HEK293T (cell line): Measurements from ENCODE around the gene ADIG.

Source experiments
- CTCF ChIA-PET: fragments of 350-600 bp; formaldehyde crosslinking; extraction: SDS; loops from one replicate; lab custom pipeline; 2021; ENCODE audit warnings: antibody characterized with exemption, inconsistent platforms; lab: Yijun Ruan, JAX
- POLR2A ChIA-PET: fragments of 350-600 bp; formaldehyde crosslinking; extraction: SDS; loops from one replicate; lab custom pipeline; 2020; ENCODE audit warnings: antibody characterized with exemption, inconsistent platforms; lab: Yijun Ruan, JAX
- DNase-seq: peaks from one replicate; pipeline ENCODE4 v3.0.0; 2012; ENCODE audit warnings: mixed read lengths; ENCODE audit errors: extremely low spot score
- ARNT ChIP-seq: fragments of 450-650 bp; IDR thresholded peaks from 2 replicates; pipeline ENCODE4 v1.6.1; 2017; ENCODE audit warnings: mild to moderate bottlenecking
- BHLHE40 ChIP-seq: fragments of 450-650 bp; IDR thresholded peaks from 2 replicates; pipeline ENCODE4 v1.6.1; 2016; ENCODE audit warnings: mild to moderate bottlenecking, moderate library complexity, borderline replicate concordance
- CTBP1 ChIP-seq: fragments of 450-650 bp; IDR thresholded peaks from 2 replicates; pipeline ENCODE4 v1.6.1; 2016; ENCODE audit warnings: borderline replicate concordance
- ELF4 ChIP-seq: fragments of 450-650 bp; IDR thresholded peaks from 2 replicates; pipeline ENCODE4 v1.6.1; 2017; ENCODE audit warnings: antibody characterized with exemption
- FOXA1 ChIP-seq: fragments of 450-650 bp; IDR thresholded peaks from 2 replicates; pipeline ENCODE4 v1.6.1; 2016; ENCODE audit warnings: mild to moderate bottlenecking
- FOXK2 ChIP-seq: fragments of 450-650 bp; IDR thresholded peaks from 2 replicates; pipeline ENCODE4 v1.6.1; 2016; ENCODE audit warnings: mild to moderate bottlenecking
- FOXM1 ChIP-seq: fragments of 450-650 bp; IDR thresholded peaks from 2 replicates; pipeline ENCODE4 v1.6.1; 2017; ENCODE audit warnings: mild to moderate bottlenecking, borderline replicate concordance
- HDGF ChIP-seq: fragments of 450-650 bp; IDR thresholded peaks from 2 replicates; pipeline ENCODE4 v1.6.1; 2017; ENCODE audit warnings: antibody characterized with exemption, borderline replicate concordance
- L3MBTL2 ChIP-seq: fragments of 450-650 bp; conservative IDR thresholded peaks from 2 replicates; pipeline ENCODE4 v1.6.1; 2016; ENCODE audit warnings: mild to moderate bottlenecking
- LEF1 ChIP-seq: fragments of 450-650 bp; IDR thresholded peaks from 2 replicates; pipeline ENCODE4 v1.6.1; 2017; ENCODE audit warnings: mild to moderate bottlenecking, borderline replicate concordance
- NFRKB ChIP-seq: fragments of 450-650 bp; IDR thresholded peaks from 2 replicates; pipeline ENCODE4 v1.6.1; 2016; ENCODE audit warnings: mild to moderate bottlenecking, moderate library complexity
- PKNOX1 ChIP-seq: fragments of 450-650 bp; IDR thresholded peaks from 2 replicates; pipeline ENCODE4 v1.6.1; 2016
- SP1 ChIP-seq: fragments of 450-650 bp; IDR thresholded peaks from 2 replicates; pipeline ENCODE4 v1.6.1; 2017
- SUZ12 ChIP-seq: fragments of 450-650 bp; IDR thresholded peaks from 2 replicates; pipeline ENCODE4 v1.6.1; 2016; ENCODE audit warnings: mild to moderate bottlenecking
- TARDBP ChIP-seq: fragments of 450-650 bp; IDR thresholded peaks from 2 replicates; pipeline ENCODE4 v1.6.1; 2016
- ZNF384 ChIP-seq: fragments of 450-650 bp; IDR thresholded peaks from 2 replicates; pipeline ENCODE4 v1.6.1; 2016

Gene ADIG

GRCh38 chr20:38555395-38555794 lies 25.6 kb upstream of the ADIG start:
- POLR2A ChIA-PET, result no interaction called here
- CTCF ChIA-PET, result interaction anchor here (0.6 kb wide), 1 partner anchor 109 kb away, joined by 3 read pairs; no protein-coding TSS in a partner anchor
- no peak for TF ChIP-seq FOXA1
- no peak for TF ChIP-seq L3MBTL2
- no peak for TF ChIP-seq SUZ12
- TF ChIP-seq PKNOX1, result no peak
- TF ChIP-seq SP1, result no peak
- no peak for DNase-seq

- DNase-seq, result no peak
- TF ChIP-seq ARNT (no peak), LEF1 (no peak), ELF4 (no peak), SP1 (no peak), L3MBTL2 (no peak), BHLHE40 (no peak), FOXK2 (no peak), HDGF (no peak), ZNF384 (no peak), CTBP1 (no peak), FOXM1 (no peak), TARDBP (no peak), SUZ12 (no peak), FOXA1 (no peak), PKNOX1 (no peak), NFRKB (no peak)
- POLR2A ChIA-PET, result no interaction called here
- CTCF ChIA-PET, result no interaction called here
These were observed 23.8 kb upstream of the ADIG start for GRCh38 chr20:38557174-38557573.

GRCh38 chr20:38558596-38559360 lies 22.2 kb upstream of the ADIG start:
- DNase-seq, result no peak
- POLR2A ChIA-PET, result no interaction called here
- TF ChIP-seq FOXK2, result no peak
- no peak for TF ChIP-seq ELF4
- no peak for TF ChIP-seq SP1
- no peak for TF ChIP-seq TARDBP
- TF ChIP-seq ARNT, result no peak
- no peak for TF ChIP-seq PKNOX1
- TF ChIP-seq BHLHE40, result no peak
- no peak for TF ChIP-seq FOXA1
- TF ChIP-seq HDGF, result no peak
- TF ChIP-seq SUZ12, result no peak
- CTCF ChIA-PET, result no interaction called here

GRCh38 chr20:38559764-38560163 lies 21.2 kb upstream of the ADIG start:
- TF ChIP-seq LEF1, result no peak
- TF ChIP-seq NFRKB, result no peak
- no peak for TF ChIP-seq TARDBP
- no peak for TF ChIP-seq L3MBTL2
- TF ChIP-seq BHLHE40, result no peak
- no peak for TF ChIP-seq SP1
- no peak for TF ChIP-seq FOXM1
- no peak for TF ChIP-seq ZNF384
- no peak for TF ChIP-seq FOXA1
- TF ChIP-seq ELF4, result no peak
- TF ChIP-seq FOXK2, result no peak
- no peak for TF ChIP-seq SUZ12
- no peak for TF ChIP-seq PKNOX1
- TF ChIP-seq HDGF, result no peak
- TF ChIP-seq ARNT, result no peak
- no peak for TF ChIP-seq CTBP1
- POLR2A ChIA-PET, result interaction anchor here (0.7 kb wide), 1 partner anchor 124 kb away, joined by 3 read pairs; the partner anchor contains the start of gene SNHG17
- CTCF ChIA-PET, result no interaction called here
- no peak for DNase-seq

GRCh38 chr20:38563802-38564431 lies 17.1 kb upstream of the ADIG start:
- DNase-seq, result no peak
- TF ChIP-seq ZNF384 (no peak), ELF4 (no peak), LEF1 (no peak), FOXA1 (no peak), ARNT (no peak), HDGF (no peak), TARDBP (no peak), NFRKB (no peak), FOXK2 (no peak), SP1 (no peak), FOXM1 (no peak), BHLHE40 (no peak), PKNOX1 (no peak), SUZ12 (no peak), CTBP1 (no peak)
- POLR2A ChIA-PET, result no interaction called here
- CTCF ChIA-PET, result no interaction called here
